GM19467 (cell line): ENCODE measurements around the gene HS3ST1.
"Not testable (repeated sequence)": the region's sequence is repeated elsewhere in the genome, so short reads cannot be mapped to it uniquely, and the experiment has no call there.

Experiments used
- ATAC-seq: cut with Tn5 transposase; IDR thresholded peaks from one replicate; pipeline ENCODE4 v1.9.1; 2021; ENCODE audit warnings: mild to moderate bottlenecking, moderate library complexity; ENCODE audit not compliant: unreplicated experiment

The HS3ST1 gene

DNA sequence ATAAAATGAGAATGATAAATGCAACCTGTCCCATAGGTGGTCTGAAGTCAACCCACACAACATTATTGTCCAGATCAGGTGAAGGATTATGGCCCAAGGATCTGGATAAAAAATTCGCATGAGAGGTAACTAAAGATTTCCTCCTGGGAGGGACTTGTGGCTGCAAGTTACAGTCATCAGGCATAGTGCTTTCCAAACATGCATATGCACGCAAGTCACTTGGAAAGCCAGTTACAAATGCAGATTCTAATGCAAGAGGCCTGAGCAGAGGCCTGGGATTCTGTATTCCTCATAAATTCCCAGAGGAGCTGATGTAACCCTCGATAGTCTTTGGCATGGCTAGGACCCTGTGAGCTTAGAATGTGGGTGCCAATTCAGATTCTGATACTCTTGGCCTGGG is 21.1 kb downstream of the HS3ST1 start:
- ATAC-seq = no peak

- no peak for ATAC-seq
Measured at GRCh38 chr4:11404431-11404830, 24.3 kb downstream of the HS3ST1 start.

GRCh38 chr4:11402192-11402591 is 26.5 kb downstream of the HS3ST1 start:
- ATAC-seq = no peak

DNA sequence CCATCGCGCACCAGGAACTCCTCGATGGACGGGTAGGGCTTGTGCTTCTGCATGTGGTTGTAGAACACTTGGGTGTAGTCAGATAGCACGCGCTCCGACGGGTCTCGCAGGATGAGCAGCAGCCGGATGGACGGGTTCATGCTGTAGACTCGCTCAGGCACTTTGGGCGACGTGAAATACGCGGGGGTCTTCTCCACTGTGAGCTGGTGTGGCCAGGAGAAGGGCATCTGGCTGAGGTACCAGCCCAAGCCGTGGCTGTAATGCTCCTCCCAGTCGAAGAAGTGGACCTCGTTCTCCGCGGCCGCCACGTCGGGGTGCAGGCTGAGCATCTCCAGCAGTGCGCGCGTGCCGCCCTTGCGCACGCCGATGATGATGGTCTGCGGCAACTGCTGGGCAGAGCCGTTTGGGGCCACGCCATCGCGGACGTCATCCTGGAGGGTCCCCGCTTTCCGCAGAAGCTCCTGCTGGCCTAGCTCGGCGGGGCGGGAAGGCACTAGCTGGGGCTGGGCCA is 29.2 kb downstream of the HS3ST1 start:
- no peak for ATAC-seq

GRCh38 chr4:11397819-11398610 is 30.7 kb downstream of the HS3ST1 start:
- ATAC-seq = peak; percentile 63

- ATAC-seq = no peak
Measured at GRCh38 chr4:11397146-11397545, 31.5 kb downstream of the HS3ST1 start.

GRCh38 chr4:11393551-11393950 is 35.1 kb downstream of the HS3ST1 start:
- ATAC-seq = no peak

DNA sequence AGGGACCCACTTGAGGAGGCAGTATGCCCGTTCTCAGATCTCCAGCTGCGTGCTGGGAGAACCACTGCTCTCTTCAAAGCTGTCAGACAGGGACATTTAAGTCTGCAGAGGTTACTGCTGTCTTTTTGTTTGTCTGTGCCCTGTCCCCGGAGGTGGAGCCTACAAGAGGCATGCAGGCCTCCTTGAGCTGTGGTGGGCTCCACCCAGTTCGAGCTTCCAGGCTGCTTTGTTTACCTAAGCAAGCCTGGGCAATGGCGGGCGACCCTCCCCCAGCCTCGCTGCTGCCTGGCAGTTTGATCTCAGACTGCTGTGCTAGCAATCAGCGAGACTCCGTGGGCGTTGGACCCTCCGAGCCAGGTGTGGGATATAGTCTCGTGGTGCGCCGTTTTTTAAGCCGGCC is 44.6 kb downstream of the HS3ST1 start:
- not testable (repeated sequence) for ATAC-seq

DNA sequence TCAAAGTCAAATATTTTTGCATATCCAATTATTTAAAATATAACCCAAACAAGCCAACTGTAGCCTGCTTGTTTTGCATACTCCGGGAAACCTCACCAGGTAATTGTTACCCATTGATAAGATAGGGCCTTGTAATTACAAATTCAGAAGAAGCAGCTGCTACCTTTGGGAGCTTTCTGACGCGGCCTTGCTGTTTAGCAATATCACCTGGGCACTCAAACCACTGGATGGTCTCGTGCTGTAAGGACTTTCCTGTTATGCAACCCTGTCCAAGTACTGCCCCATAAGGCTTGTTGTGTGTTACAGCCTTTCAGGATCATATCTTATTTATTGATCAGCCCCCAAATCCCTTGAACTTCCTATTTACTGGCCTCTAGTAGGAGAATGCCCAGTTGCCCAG is 52.1 kb downstream of the HS3ST1 start:
- ATAC-seq = no peak

DNA sequence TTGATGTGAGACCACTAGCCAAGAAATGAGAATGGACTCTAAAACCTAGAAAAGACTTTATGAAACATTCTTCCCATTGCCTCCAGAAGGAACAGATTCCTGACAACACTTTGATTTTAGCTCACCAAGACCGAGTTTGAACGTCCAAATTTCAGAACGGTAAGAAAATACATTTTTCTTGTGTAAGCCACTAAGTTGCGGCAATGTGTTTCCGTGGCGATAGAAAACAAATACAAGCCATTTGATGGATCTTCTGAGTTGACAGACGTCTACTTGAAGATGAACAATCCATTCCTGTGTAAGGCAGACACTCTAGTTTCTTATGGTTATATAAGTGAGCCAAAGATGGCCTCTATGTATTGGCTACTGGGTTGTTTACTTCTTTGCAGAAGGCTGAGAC is 52.5 kb downstream of the HS3ST1 start:
- ATAC-seq = no peak

- no peak for ATAC-seq
Measured at GRCh38 chr4:11368701-11369115, 60.0 kb downstream of the HS3ST1 start.

DNA sequence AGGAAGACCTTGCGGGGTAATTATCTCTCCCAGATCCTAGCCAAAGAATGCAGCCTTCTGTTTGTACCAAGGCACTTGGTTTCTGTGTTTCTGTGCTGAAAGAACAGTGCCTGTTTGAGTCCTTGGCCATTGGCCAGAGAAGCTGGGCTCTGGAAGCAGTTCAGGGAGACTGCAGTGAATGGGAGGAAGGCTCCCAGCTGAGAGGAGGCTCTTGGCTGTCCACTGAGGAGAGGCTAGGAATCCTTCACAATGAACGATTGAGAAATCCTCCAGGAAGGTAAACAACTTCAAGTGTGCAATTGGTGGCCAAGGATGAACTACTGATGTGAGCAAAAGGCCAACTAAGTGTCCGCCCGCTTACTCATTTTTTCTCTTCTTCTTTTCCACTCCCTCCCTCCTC is 61.3 kb downstream of the HS3ST1 start:
- ATAC-seq = no peak

GRCh38 chr4:11366859-11367258 is 61.8 kb downstream of the HS3ST1 start:
- ATAC-seq = no peak

DNA sequence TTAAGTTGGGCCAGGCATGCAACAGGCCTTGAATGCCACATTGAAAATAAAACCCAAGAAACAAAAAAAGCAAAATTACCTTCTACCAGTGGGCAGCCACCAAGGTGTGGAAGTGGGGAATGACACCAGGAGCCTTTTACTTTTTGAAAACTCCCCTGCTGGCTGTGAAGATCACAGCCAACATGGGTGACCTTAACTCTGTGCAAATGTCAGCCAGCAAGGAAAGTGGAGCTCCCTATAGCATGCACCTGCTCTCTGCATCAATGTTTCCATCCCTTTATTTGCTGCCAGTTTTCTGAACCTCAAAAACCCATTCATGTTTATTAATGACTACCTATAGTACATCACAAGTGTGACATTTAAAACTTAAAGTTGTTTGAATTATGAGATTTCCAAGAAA is 63.7 kb downstream of the HS3ST1 start:
- ATAC-seq = no peak

GRCh38 chr4:11359591-11359990 is 69.1 kb downstream of the HS3ST1 start:
- ATAC-seq = no peak

- no peak for ATAC-seq
Measured at GRCh38 chr4:11355226-11355625, 73.5 kb downstream of the HS3ST1 start.

GRCh38 chr4:11354531-11354930 is 74.2 kb downstream of the HS3ST1 start:
- no peak for ATAC-seq

GRCh38 chr4:11348449-11349088 is 80.1 kb downstream of the HS3ST1 start:
- no peak for ATAC-seq

- ATAC-seq = no peak
Measured at GRCh38 chr4:11344916-11345315, 83.8 kb downstream of the HS3ST1 start.

- ATAC-seq = no peak
Measured at GRCh38 chr4:11343536-11343935, 85.2 kb downstream of the HS3ST1 start.
